K562 (cell line): Measurements from ENCODE around the gene SLC38A2. TPM values are rescaled to one million over a fixed set of nuclear protein-coding genes. Genes with fewer than 3 reads are reported as not detected.

Source experiments
- CCAR2 ChIP-seq: fragments of 200-400 bp; formaldehyde crosslinking; IDR thresholded peaks from 2 replicates; pipeline ENCODE4 v1.6.1; 2017; ENCODE audit warnings: mild to moderate bottlenecking, low read depth, low read length
- CXXC5 ChIP-seq: fragments of 250-450 bp; sonication (Bioruptor Pico); IDR thresholded peaks from 2 replicates; pipeline ENCODE4 v1.8.0; 2022; ENCODE audit warnings: inconsistent platforms, mild to moderate bottlenecking, moderate library complexity
- HDAC3 ChIP-seq: fragments of 450-650 bp; IDR thresholded peaks from 2 replicates; pipeline ENCODE4 v1.6.1; 2018; ENCODE audit warnings: borderline replicate concordance, mild to moderate bottlenecking, moderate library complexity; ENCODE audit not compliant: partially characterized antibody
- ZNF384 ChIP-seq: IDR thresholded peaks from 2 replicates; pipeline ENCODE4 v1.6.1; 2012; ENCODE audit warnings: low read depth, low read length, improper control_type of control experiment
- ZNF398 ChIP-seq: fragments of 250-450 bp; sonication (Bioruptor Pico); IDR thresholded peaks from 2 replicates; pipeline ENCODE4 v1.8.0; 2021; ENCODE audit warnings: moderate library complexity, mild to moderate bottlenecking, inconsistent platforms
- ZNF407 ChIP-seq: fragments of 450-650 bp; IDR thresholded peaks from 2 replicates; pipeline ENCODE4 v1.6.1; 2016; ENCODE audit warnings: low read depth
- ZNF589 ChIP-seq: fragments of 200-800 bp; sonication (Bioruptor generic); IDR thresholded peaks from 2 replicates; pipeline ENCODE4 v1.6.1; 2016; ENCODE audit warnings: low read depth, missing genetic modification characterization, missing compliant biosample characterization
- ZNF79 ChIP-seq: fragments of 250-450 bp; sonication (Bioruptor Pico); IDR thresholded peaks from 2 replicates; pipeline ENCODE4 v1.4.0; 2020; ENCODE audit warnings: low read depth, mild to moderate bottlenecking, moderate library complexity
- polyA plus RNA-seq, 8 experiments: library from polyadenylated mRNA; depleted of rRNA in 4 of 8; stranded (reverse) in 5 of 8; unstranded in 3 of 8; fragments of >200 nt; fragmentation: Nextera tagmentation in 2 of 8; fragmentation: Illumina TruSeq in 1 of 8; extraction: Ambion mirVana in 2 of 8; extraction: Trizol in 1 of 8; gene quantifications; 2 replicates each; pipeline versions ENCODE4 v1.2.1 to v1.2.3, GENCODE V29; 2011 to 2014; ENCODE audit warnings: inconsistent platforms in 1 of 8, missing spikeins in 1 of 8
- total RNA-seq, 7 experiments: library from RNA; depleted of rRNA in 6 of 7; stranded (reverse); fragments of >200 nt in 6 of 7; fragmentation: Illumina TruSeq in 2 of 7; extraction: Trizol in 2 of 7; gene quantifications; 2 replicates each; pipeline versions ENCODE4 v1.2.1 to v1.2.3, GENCODE V29; 2011 to 2021; ENCODE audit warnings: low replicate concordance in 1 of 7

SLC38A2 gene
- total and polyA plus RNA-seq, 9 of the 15 experiments (the other 6 are each of a cell fraction or from before 2014, with no cell fraction given) = 98.7 to 292 (median 143) TPM

- TF ChIP-seq ZNF589 (CRISPR knock-in tag) (no peak; the same call in 1 of the 2 replicates), ZNF398 (CRISPR knock-in tag) (no peak), CXXC5 (CRISPR knock-in tag) (no peak), ZNF407 (no peak), ZNF79 (no peak), HDAC3 (no peak), ZNF384 (peak; percentile 59), CCAR2 (no peak)
These were observed 14.5 kb upstream of the SLC38A2 start (continued) for GRCh38 chr12:46386877-46387629.
